PFSK-1 (cell line): ENCODE data around the gene ZNF700.

Experiments
- FOXP2 ChIP-seq: optimal IDR thresholded peaks from 2 replicates; pipeline ENCODE3; 2011; ENCODE audit warnings: borderline replicate concordance, control low read depth, inconsistent platforms; ENCODE audit not compliant: insufficient read depth; ENCODE audit errors: extremely low read length, extremely low read depth
- POLR2AphosphoS5 ChIP-seq: IDR thresholded peaks from 2 replicates; pipeline ENCODE4 v1.6.1; 2012; ENCODE audit warnings: low read depth, mild to moderate bottlenecking, control low read depth, low read length, moderate library complexity
- SIN3A ChIP-seq: IDR thresholded peaks from 2 replicates; pipeline ENCODE4 v1.6.1; 2012; ENCODE audit warnings: mild to moderate bottlenecking, low read length, moderate library complexity, borderline replicate concordance; ENCODE audit not compliant: insufficient read depth
- TAF1 ChIP-seq: IDR thresholded peaks from 2 replicates; pipeline ENCODE4 v1.6.1; 2012; ENCODE audit warnings: low read length, control low read depth, borderline replicate concordance; ENCODE audit not compliant: insufficient read depth
- TF ChIP-seq, protein P1 (sequence below), 2 experiments: IDR thresholded peaks; 2 replicates each; pipeline versions ENCODE4 v1.6.1 to v1.8.0; 2011 to 2012; ENCODE audit warnings: low read depth in 2 of 2, low read length in 2 of 2, control low read depth in 1 of 2, inconsistent platforms in 1 of 2, mild to moderate bottlenecking in 1 of 2, moderate library complexity in 1 of 2; ENCODE audit not compliant: insufficient read depth in 1 of 2

The ZNF700 gene

DNA sequence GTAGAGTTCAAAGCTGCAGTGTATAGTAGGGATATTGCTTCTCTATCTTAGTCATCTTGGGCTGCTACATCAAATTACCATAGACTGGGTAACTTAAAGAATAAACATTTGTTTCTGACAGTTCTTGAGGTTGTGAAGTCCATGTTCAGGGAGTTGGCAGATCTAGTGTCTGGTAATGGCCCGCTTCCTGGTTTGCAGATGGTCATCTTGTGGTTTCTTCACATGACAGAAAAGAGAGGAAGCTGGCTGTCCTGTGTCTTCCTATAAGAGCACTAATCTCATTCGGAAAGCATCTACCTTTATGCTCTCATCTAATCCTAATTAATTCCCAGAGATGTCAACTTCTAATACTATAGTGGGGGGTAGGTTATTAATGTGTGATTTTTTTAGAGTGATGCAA, 46.1 kb downstream of the ZNF700 start:
- TF ChIP-seq TAF1 (no peak), POLR2AphosphoS5 (no peak), SIN3A (no peak), FOXP2 (no peak)
- TF ChIP-seq, protein P1, sequence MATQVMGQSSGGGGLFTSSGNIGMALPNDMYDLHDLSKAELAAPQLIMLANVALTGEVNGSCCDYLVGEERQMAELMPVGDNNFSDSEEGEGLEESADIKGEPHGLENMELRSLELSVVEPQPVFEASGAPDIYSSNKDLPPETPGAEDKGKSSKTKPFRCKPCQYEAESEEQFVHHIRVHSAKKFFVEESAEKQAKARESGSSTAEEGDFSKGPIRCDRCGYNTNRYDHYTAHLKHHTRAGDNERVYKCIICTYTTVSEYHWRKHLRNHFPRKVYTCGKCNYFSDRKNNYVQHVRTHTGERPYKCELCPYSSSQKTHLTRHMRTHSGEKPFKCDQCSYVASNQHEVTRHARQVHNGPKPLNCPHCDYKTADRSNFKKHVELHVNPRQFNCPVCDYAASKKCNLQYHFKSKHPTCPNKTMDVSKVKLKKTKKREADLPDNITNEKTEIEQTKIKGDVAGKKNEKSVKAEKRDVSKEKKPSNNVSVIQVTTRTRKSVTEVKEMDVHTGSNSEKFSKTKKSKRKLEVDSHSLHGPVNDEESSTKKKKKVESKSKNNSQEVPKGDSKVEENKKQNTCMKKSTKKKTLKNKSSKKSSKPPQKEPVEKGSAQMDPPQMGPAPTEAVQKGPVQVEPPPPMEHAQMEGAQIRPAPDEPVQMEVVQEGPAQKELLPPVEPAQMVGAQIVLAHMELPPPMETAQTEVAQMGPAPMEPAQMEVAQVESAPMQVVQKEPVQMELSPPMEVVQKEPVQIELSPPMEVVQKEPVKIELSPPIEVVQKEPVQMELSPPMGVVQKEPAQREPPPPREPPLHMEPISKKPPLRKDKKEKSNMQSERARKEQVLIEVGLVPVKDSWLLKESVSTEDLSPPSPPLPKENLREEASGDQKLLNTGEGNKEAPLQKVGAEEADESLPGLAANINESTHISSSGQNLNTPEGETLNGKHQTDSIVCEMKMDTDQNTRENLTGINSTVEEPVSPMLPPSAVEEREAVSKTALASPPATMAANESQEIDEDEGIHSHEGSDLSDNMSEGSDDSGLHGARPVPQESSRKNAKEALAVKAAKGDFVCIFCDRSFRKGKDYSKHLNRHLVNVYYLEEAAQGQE (IDR thresholded peaks at IDR 0.05; ENCODE audit: insufficient read depth in 1 of 2, low read depth in 2 of 2, low read length in 2 of 2) = no peak

DNA sequence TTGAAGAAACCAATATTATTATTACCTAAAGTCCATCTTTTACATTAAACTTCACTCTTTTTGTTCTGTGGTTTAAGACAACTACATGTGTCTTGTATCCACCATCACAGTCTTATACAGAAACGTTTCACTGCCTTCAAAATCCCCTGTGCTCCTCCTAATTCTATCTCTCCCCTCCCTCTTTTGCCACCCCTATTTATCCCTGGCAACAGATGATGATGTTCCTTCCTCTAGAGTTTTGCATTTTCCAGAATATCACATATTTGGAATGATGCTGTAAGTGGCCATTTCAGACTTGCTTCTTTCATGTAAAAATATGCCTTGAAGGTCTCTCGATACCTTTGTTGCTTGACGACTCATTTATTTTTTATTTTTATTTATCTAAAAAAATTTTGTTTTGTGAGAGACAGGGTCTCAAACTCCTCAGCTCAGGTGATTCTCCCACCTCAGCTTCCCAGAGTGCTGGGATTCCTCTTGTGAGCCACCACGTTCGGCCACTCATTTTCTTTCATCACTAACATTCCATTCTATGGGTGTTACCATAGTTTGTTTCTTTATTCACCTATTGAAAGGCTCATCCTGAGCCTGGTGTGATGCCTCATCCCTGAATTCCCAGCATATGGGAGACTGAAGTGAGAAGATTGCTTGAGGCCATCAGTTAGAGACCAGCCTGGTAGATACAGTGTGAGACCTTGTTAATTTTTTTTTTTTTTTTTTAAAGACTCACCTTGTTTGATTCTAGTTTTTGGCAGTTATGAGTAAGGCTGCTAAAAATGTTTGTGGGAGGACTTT, 48.3 kb downstream of the ZNF700 start:
- no peak for TF ChIP-seq FOXP2
- no peak for TF ChIP-seq TAF1
- TF ChIP-seq, protein P1 (IDR thresholded peaks at IDR 0.05; ENCODE audit: insufficient read depth in 1 of 2, low read depth in 2 of 2, low read length in 2 of 2) = no peak
- no peak for TF ChIP-seq SIN3A
- TF ChIP-seq POLR2AphosphoS5 = no peak

DNA sequence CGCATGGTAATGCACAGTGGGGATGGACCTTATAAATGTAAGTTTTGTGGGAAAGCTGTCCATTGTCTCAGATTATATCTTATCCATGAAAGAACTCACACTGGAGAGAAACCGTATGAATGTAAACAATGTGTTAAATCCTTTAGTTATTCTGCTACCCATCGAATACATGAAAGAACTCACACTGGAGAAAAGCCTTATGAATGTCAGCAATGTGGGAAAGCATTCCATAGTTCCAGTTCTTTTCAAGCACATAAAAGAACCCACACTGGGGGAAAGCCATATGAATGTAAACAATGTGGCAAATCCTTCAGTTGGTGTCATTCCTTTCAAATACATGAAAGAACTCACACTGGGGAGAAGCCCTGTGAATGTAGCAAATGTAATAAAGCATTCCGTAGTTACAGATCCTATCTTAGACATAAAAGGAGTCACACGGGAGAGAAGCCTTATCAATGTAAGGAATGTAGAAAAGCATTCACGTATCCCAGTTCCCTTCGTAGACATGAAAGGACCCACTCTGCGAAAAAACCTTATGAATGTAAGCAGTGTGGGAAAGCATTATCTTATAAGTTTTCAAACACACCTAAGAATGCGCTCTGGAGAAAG, 53.7 kb downstream of the ZNF700 start:
- TF ChIP-seq SIN3A (no peak), TAF1 (no peak), FOXP2 (no peak), POLR2AphosphoS5 (no peak)
- TF ChIP-seq, protein P1 (IDR thresholded peaks at IDR 0.05; ENCODE audit: insufficient read depth in 1 of 2, low read depth in 2 of 2, low read length in 2 of 2) = no peak

DNA sequence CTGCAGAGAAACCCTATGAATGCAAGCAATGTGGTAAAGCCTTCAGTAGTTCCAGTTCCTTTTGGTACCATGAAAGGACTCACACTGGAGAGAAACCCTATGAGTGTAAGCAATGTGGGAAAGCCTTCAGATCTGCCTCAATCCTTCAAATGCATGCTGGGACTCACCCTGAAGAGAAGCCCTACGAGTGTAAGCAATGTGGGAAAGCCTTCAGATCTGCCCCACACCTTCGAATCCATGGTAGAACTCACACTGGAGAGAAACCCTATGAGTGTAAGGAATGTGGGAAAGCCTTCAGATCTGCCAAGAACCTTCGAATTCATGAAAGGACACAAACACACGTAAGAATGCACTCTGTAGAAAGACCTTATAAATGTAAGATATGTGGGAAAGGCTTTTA, 54.6 kb downstream of the ZNF700 start:
- TF ChIP-seq SIN3A = no peak
- TF ChIP-seq POLR2AphosphoS5 = no peak
- TF ChIP-seq FOXP2 = no peak
- TF ChIP-seq TAF1 = no peak
- TF ChIP-seq, protein P1 (IDR thresholded peaks at IDR 0.05; ENCODE audit: insufficient read depth in 1 of 2, low read depth in 2 of 2, low read length in 2 of 2) = no peak
